Measurements from ENCODE around the gene HOATZ.

DNA sequence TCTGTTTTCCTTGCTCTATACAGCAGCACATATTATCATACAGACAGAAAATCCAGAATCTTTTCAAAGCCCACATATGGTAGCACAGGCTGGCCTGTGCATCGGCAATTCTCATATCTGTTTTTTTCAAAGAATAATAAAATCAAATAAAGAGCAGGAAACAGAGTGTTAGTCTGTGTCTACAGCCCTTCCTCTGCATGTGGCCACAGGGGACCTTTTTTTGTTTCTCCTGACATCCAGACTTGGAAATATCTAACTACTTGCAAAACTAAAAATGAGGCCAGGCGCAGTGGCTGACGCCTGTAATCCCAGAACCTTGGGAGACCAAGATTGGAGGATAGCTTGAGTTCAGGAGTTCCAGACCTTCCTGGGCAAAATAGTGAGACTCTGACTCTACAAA, 46.2 kb downstream of the HOATZ start:
- TF ChIP-seq, protein P1, sequence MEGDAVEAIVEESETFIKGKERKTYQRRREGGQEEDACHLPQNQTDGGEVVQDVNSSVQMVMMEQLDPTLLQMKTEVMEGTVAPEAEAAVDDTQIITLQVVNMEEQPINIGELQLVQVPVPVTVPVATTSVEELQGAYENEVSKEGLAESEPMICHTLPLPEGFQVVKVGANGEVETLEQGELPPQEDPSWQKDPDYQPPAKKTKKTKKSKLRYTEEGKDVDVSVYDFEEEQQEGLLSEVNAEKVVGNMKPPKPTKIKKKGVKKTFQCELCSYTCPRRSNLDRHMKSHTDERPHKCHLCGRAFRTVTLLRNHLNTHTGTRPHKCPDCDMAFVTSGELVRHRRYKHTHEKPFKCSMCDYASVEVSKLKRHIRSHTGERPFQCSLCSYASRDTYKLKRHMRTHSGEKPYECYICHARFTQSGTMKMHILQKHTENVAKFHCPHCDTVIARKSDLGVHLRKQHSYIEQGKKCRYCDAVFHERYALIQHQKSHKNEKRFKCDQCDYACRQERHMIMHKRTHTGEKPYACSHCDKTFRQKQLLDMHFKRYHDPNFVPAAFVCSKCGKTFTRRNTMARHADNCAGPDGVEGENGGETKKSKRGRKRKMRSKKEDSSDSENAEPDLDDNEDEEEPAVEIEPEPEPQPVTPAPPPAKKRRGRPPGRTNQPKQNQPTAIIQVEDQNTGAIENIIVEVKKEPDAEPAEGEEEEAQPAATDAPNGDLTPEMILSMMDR (IDR thresholded peaks at IDR 0.05; ENCODE audit: insufficient read depth, low read length, poor library complexity, severe bottlenecking) = no peak
- TF ChIP-seq EZH2phosphoT487 (conservative IDR thresholded peaks at IDR 0.05; ENCODE audit: low read length) = no peak

Data from SU-DHL-6 (cell line).